ENCODE results near the gene SYNE1. TPM values are rescaled to one million over a fixed set of nuclear protein-coding genes. Genes with fewer than 3 reads are reported as not detected.

The SYNE1 gene
- total RNA-seq, 1 experiment from 2014 or later: 23.0 TPM

- BruUV-seq (replicated peaks): no TSS peak
Measured at GRCh38 chr6:152180601-152181000, 456.6 kb downstream of the SYNE1 start.

DNA sequence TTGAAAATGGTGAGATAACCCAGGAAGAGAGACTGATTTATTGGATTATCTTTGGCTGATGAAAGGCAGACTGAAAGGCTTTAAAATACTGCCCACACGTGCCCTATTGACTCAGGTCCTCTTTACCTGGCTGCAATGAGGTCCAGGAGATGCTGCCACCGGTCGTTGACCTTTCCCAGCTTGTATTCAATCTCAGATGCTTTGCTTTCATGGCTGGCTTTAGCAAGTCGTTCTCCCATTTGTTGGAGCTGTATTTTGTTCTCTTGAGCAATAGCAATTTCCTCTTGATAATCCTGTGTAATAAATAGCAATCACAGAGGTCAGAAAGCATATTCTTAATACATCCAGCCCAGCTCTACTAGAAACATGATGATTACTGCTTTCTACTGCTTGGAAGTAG, 460.9 kb downstream of the SYNE1 start:
- DNase-seq: no peak
- Histone ChIP-seq H3K9me3 (no peaks in the 10 kb centered on the region), H3K27me3 (replicated peaks; ENCODE audit: control insufficient read depth, insufficient read depth, low read length) (no peaks in the 10 kb centered on the region), H3K36me3 (ENCODE audit: control insufficient read depth, insufficient read depth, low read length) (no peaks in the 10 kb centered on the region), H3K4me3 (ENCODE audit: low read depth, low read length) (no peak overlapping the region), H3K4me1 (no peaks in the 10 kb centered on the region)
- Mint-ChIP-seq H3K4me1 (ENCODE audit: low read depth, unreplicated experiment) (no peaks in the 10 kb centered on the region), H3K36me3 (ENCODE audit: insufficient read depth, unreplicated experiment) (no peaks in the 10 kb centered on the region), H3K9me3 (ENCODE audit: unreplicated experiment) (no peaks in the 10 kb centered on the region), H3K27ac (ENCODE audit: unreplicated experiment) (no peak overlapping the region), H3K27me3 (ENCODE audit: insufficient read depth, unreplicated experiment) (no peaks in the 10 kb centered on the region), H3K4me3 (ENCODE audit: unreplicated experiment) (no peak overlapping the region)
- intact Hi-C loops (cut with micrococcal nuclease; ENCODE audit: unreplicated experiment): no loop called here
- CTCF ChIA-PET: no interaction called here
- POLR2A ChIA-PET: no interaction called here
- TF ChIP-seq, protein P1, sequence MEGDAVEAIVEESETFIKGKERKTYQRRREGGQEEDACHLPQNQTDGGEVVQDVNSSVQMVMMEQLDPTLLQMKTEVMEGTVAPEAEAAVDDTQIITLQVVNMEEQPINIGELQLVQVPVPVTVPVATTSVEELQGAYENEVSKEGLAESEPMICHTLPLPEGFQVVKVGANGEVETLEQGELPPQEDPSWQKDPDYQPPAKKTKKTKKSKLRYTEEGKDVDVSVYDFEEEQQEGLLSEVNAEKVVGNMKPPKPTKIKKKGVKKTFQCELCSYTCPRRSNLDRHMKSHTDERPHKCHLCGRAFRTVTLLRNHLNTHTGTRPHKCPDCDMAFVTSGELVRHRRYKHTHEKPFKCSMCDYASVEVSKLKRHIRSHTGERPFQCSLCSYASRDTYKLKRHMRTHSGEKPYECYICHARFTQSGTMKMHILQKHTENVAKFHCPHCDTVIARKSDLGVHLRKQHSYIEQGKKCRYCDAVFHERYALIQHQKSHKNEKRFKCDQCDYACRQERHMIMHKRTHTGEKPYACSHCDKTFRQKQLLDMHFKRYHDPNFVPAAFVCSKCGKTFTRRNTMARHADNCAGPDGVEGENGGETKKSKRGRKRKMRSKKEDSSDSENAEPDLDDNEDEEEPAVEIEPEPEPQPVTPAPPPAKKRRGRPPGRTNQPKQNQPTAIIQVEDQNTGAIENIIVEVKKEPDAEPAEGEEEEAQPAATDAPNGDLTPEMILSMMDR (IDR thresholded peaks at IDR 0.05; ENCODE audit: insufficient read depth in 1 of 2, low read depth in 1 of 2, low read length in 1 of 2, severe bottlenecking in 1 of 2, unreplicated experiment in 1 of 2): no peak
- no TSS peak for BruUV-seq (replicated peaks)

More at GRCh38 chr6:152180601-152181000, 456.6 kb downstream of the SYNE1 start:
- Mint-ChIP-seq H3K4me1 (ENCODE audit: low read depth, unreplicated experiment) (no peaks in the 10 kb centered on the region), H3K27me3 (ENCODE audit: insufficient read depth, unreplicated experiment) (no peaks in the 10 kb centered on the region), H3K9me3 (ENCODE audit: unreplicated experiment) (no peaks in the 10 kb centered on the region), H3K36me3 (ENCODE audit: insufficient read depth, unreplicated experiment) (no peaks in the 10 kb centered on the region), H3K27ac (ENCODE audit: unreplicated experiment) (no peak overlapping the region), H3K4me3 (ENCODE audit: unreplicated experiment) (no peak overlapping the region)
- Histone ChIP-seq H3K36me3 (ENCODE audit: control insufficient read depth, insufficient read depth, low read length) (no peaks in the 10 kb centered on the region), H3K27me3 (replicated peaks; ENCODE audit: control insufficient read depth, insufficient read depth, low read length) (no peaks in the 10 kb centered on the region), H3K9me3 (no peaks in the 10 kb centered on the region), H3K4me1 (no peaks in the 10 kb centered on the region), H3K4me3 (ENCODE audit: low read depth, low read length) (no peak overlapping the region)
- intact Hi-C loops (cut with micrococcal nuclease; ENCODE audit: unreplicated experiment): no loop called here
- POLR2A ChIA-PET: no interaction called here
- DNase-seq: no peak
- CTCF ChIA-PET: no interaction called here
- TF ChIP-seq, protein P1 (IDR thresholded peaks at IDR 0.05; ENCODE audit: insufficient read depth in 1 of 2, low read depth in 1 of 2, low read length in 1 of 2, severe bottlenecking in 1 of 2, unreplicated experiment in 1 of 2): no peak

GRCh38 chr6:152173957-152174356, 463.2 kb downstream of the SYNE1 start:
- Histone ChIP-seq H3K27me3 (replicated peaks; ENCODE audit: control insufficient read depth, insufficient read depth, low read length) (no peaks in the 10 kb centered on the region), H3K4me1 (no peaks in the 10 kb centered on the region), H3K4me3 (ENCODE audit: low read depth, low read length) (no peak overlapping the region), H3K36me3 (ENCODE audit: control insufficient read depth, insufficient read depth, low read length) (no peaks in the 10 kb centered on the region), H3K9me3 (no peaks in the 10 kb centered on the region)
- intact Hi-C loops (cut with micrococcal nuclease; ENCODE audit: unreplicated experiment): no loop called here
- ChIA-PET CTCF (no interaction called here), POLR2A (no interaction called here)
- Mint-ChIP-seq H3K36me3 (ENCODE audit: insufficient read depth, unreplicated experiment) (no peaks in the 10 kb centered on the region), H3K9me3 (ENCODE audit: unreplicated experiment) (no peaks in the 10 kb centered on the region), H3K4me1 (ENCODE audit: low read depth, unreplicated experiment) (peaks cover 9% of the 10 kb centered on the region), H3K27me3 (ENCODE audit: insufficient read depth, unreplicated experiment) (no peaks in the 10 kb centered on the region), H3K27ac (ENCODE audit: unreplicated experiment) (no peak overlapping the region), H3K4me3 (ENCODE audit: unreplicated experiment) (no peak overlapping the region)
- DNase-seq: no peak
- TF ChIP-seq, protein P1 (IDR thresholded peaks at IDR 0.05; ENCODE audit: insufficient read depth in 1 of 2, low read depth in 1 of 2, low read length in 1 of 2, severe bottlenecking in 1 of 2, unreplicated experiment in 1 of 2): no peak
- no TSS peak for BruUV-seq (replicated peaks)

Measured in Caco-2 (cell line).